Activated CD4-positive, alpha-beta T cell treated with anti-CD3 and anti-CD28 coated beads, Interleukin-2, amount 10 ng/mL, durations not matched to agents 7 days and 5 days (primary cell): ENCODE results near the gene PREX1. TPM values are rescaled to one million over a fixed set of nuclear protein-coding genes. Genes with fewer than 3 reads are reported as not detected.
"Not testable (repeated sequence)": the region's sequence is repeated elsewhere in the genome, so short reads cannot be mapped to it uniquely, and the experiment has no call there.

Experiments used
- CTCF ChIA-PET: fragments of 350-600 bp; sonication (Branson Sonifier 250); formaldehyde crosslinking; loops from one replicate; lab custom pipeline; 2021; ENCODE audit warnings: antibody characterized with exemption; lab: Charles Lee
- POLR2A ChIA-PET: fragments of 350-600 bp; sonication (Branson Sonifier 250); formaldehyde crosslinking; loops from one replicate; lab custom pipeline; 2021; ENCODE audit warnings: antibody characterized with exemption; lab: Charles Lee
- DNase-seq: peaks from one replicate; pipeline ENCODE4 v3.0.0-alpha.2; 2020
- H3K27ac Mint-ChIP-seq: one replicate; pipeline ENCODE4 v1.8.0; 2021; ENCODE audit warnings: mild to moderate bottlenecking, moderate library complexity, mixed read lengths
- H3K27me3 Mint-ChIP-seq: one replicate; pipeline ENCODE4 v1.8.0; 2021; ENCODE audit warnings: mixed read lengths
- H3K36me3 Mint-ChIP-seq: one replicate; pipeline ENCODE4 v1.8.0; 2021; ENCODE audit warnings: low read depth, mixed read lengths
- H3K4me1 Mint-ChIP-seq: one replicate; pipeline ENCODE4 v1.8.0; 2021; ENCODE audit warnings: mixed read lengths
- H3K4me3 Mint-ChIP-seq: one replicate; pipeline ENCODE4 v1.8.0; 2021; ENCODE audit warnings: mild to moderate bottlenecking, moderate library complexity, mixed read lengths
- H3K9me3 Mint-ChIP-seq: one replicate; pipeline ENCODE4 v1.8.0; 2021; ENCODE audit warnings: mixed read lengths
- total RNA-seq, 2 experiments: library from RNA; stranded (reverse); gene quantifications; one replicate each; pipeline ENCODE4 v1.2.3, GENCODE V29; 2021

The PREX1 gene
- total RNA-seq, 2 experiments from 2014 or later, result 81.0 to 86.1 TPM

- H3K27ac Mint-ChIP-seq, H3K4me3 Mint-ChIP-seq, H3K9me3 Mint-ChIP-seq, CTCF ChIA-PET, POLR2A ChIA-PET, H3K36me3 Mint-ChIP-seq, H3K4me1 Mint-ChIP-seq, H3K27me3 Mint-ChIP-seq, DNase-seq: not testable (repeated sequence)
Measured at GRCh38 chr20:48598303-48598941, 229.4 kb downstream of the PREX1 start.

DNA sequence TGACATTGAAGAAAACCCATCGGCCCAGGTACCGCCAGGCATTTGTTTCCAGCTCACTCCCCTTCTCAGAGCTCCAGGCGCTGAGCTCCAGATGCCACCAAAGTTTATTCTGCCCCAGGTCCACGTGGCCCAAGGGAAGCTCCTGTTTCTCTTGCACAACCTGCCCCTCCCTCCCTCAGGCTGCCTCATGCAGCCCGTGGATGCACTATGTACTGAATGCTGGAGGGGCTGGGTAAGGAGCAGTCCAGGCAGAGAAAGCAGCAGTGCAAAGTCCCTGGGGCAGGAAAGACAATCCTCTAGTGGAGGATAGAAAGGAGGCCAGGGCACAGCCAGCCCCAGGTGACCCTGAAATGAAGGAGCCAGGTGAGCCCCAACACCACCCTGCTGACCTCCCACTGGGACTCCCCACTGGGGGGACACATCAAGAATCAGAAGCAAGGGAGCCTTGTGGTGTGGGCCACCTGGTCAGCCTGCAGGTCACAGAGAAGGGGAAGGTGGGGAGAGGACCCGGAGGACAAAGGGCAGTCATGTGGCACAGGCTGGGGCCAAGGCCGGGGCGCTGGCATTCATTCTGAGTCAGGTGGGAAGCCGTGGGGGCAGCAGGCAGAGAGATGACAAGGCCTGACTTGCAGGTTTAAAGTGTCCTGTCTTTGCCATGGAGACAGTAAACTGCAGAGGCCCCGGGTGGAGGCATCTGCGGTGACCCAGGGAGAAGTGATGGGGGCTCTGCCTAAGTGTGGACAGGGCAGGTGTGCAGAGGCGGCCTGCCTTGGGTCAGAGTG lies 230.1 kb downstream of the PREX1 start:
- CTCF ChIA-PET, result no interaction called here
- Mint-ChIP-seq H3K27me3 (no peaks in the 10 kb centered on the region), H3K36me3 (no peaks in the 10 kb centered on the region), H3K27ac (no peak overlapping the region), H3K4me1 (no peaks in the 10 kb centered on the region), H3K4me3 (no peak overlapping the region), H3K9me3 (no peaks in the 10 kb centered on the region)
- POLR2A ChIA-PET, result no interaction called here
- DNase-seq, result no peak

- Mint-ChIP-seq H3K4me1 (no peaks in the 10 kb centered on the region), H3K4me3 (no peak overlapping the region), H3K36me3 (no peaks in the 10 kb centered on the region), H3K27me3 (no peaks in the 10 kb centered on the region), H3K27ac (no peak overlapping the region), H3K9me3 (no peaks in the 10 kb centered on the region)
- POLR2A ChIA-PET, result no interaction called here
- CTCF ChIA-PET, result interaction anchor here (1.8 kb wide), 1 partner anchor 24 kb away, joined by 5 read pairs; no protein-coding TSS in a partner anchor
- no peak for DNase-seq
Measured at GRCh38 chr20:48596334-48596898, 231.4 kb downstream of the PREX1 start.

DNA sequence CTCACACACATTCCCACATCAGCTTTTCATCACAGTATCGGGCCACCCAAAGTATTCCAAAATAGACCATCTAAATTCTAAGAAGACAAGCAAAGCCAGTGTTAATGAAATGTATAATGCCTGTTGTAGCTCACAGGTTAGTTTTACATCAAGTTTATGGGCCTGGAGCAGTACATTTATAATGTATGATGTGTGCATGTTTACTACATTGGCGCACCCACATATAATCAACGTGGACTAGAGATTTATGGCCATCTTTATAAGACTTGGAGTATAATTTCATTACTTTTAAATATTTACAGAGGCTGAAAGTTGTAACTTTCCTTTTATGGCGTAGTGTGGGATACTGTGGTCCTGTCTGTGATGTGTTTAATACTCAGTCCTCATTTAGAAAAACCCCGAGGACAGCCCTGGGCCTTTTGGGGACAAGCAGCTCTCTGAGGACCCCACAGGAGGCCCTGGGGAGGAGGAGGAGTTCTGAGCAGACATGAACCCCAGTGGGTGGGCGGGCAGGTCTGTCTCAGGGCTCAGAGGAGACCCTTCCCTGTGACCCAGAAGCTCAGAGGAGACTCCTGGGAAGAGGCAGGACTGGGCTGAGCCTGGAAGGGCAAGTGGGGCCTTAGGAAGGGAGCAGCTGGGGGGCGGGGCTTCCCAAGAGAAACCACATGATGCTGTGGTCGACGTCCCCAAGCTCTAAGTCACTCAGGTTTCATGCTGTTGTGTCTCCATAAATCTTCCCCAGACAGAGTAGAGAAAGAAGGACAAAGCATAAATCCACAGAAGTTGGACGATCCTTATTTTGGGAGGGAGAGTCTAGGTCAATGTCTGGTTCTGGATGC lies 232.1 kb downstream of the PREX1 start:
- Mint-ChIP-seq H3K27me3 (no peaks in the 10 kb centered on the region), H3K4me1 (no peaks in the 10 kb centered on the region), H3K27ac (no peak overlapping the region), H3K4me3 (no peak overlapping the region), H3K36me3 (no peaks in the 10 kb centered on the region), H3K9me3 (no peaks in the 10 kb centered on the region)
- POLR2A ChIA-PET, result no interaction called here
- no peak for DNase-seq
- CTCF ChIA-PET, result interaction anchor here (0.6 to 1.8 kb wide), 2 partner anchors 25 to 1395 kb away, joined by 4 to 5 read pairs; no protein-coding TSS in a partner anchor

- no peak overlapping the region for H3K27ac Mint-ChIP-seq
- H3K4me1 Mint-ChIP-seq, result no peaks in the 10 kb centered on the region
- H3K4me3 Mint-ChIP-seq, result no peak overlapping the region
- ChIA-PET POLR2A (no interaction called here), CTCF (interaction anchor here (1.0 to 1.8 kb wide), 2 partner anchors 26 kb away, joined by 4 to 5 read pairs; no protein-coding TSS in a partner anchor)
- H3K9me3 Mint-ChIP-seq, result no peaks in the 10 kb centered on the region
- DNase-seq, result no peak
- H3K27me3 Mint-ChIP-seq, result no peaks in the 10 kb centered on the region
- no peaks in the 10 kb centered on the region for H3K36me3 Mint-ChIP-seq
Measured at GRCh38 chr20:48594533-48594932, 233.3 kb downstream of the PREX1 start.

- H3K36me3 Mint-ChIP-seq, result no peaks in the 10 kb centered on the region
- no peak overlapping the region for H3K27ac Mint-ChIP-seq
- H3K4me1 Mint-ChIP-seq, result no peaks in the 10 kb centered on the region
- no peaks in the 10 kb centered on the region for H3K9me3 Mint-ChIP-seq
- ChIA-PET POLR2A (no interaction called here), CTCF (interaction anchor here (0.6 to 1.0 kb wide), 2 partner anchors 28 to 1244 kb away, joined by 3 read pairs; no protein-coding TSS in a partner anchor)
- no peak for DNase-seq
- peaks cover 2% of the 10 kb centered on the region for H3K27me3 Mint-ChIP-seq
- no peak overlapping the region for H3K4me3 Mint-ChIP-seq
Measured at GRCh38 chr20:48592107-48592940, 235.5 kb downstream of the PREX1 start.

- H3K36me3 Mint-ChIP-seq, result no peaks in the 10 kb centered on the region
- H3K27me3 Mint-ChIP-seq, result peaks cover 11% of the 10 kb centered on the region
- CTCF ChIA-PET, result no interaction called here
- H3K4me1 Mint-ChIP-seq, result no peaks in the 10 kb centered on the region
- POLR2A ChIA-PET, result no interaction called here
- DNase-seq, result no peak
- no peak overlapping the region for H3K4me3 Mint-ChIP-seq
- no peak overlapping the region for H3K27ac Mint-ChIP-seq
- no peaks in the 10 kb centered on the region for H3K9me3 Mint-ChIP-seq
Measured at GRCh38 chr20:48586730-48587129, 241.1 kb downstream of the PREX1 start.

GRCh38 chr20:48585061-48585870 lies 242.5 kb downstream of the PREX1 start:
- no peaks in the 10 kb centered on the region for H3K9me3 Mint-ChIP-seq
- POLR2A ChIA-PET, result no interaction called here
- no peaks in the 10 kb centered on the region for H3K36me3 Mint-ChIP-seq
- CTCF ChIA-PET, result no interaction called here
- no peaks in the 10 kb centered on the region for H3K4me1 Mint-ChIP-seq
- H3K27ac Mint-ChIP-seq, result no peak overlapping the region
- peaks cover 11% of the 10 kb centered on the region for H3K27me3 Mint-ChIP-seq
- H3K4me3 Mint-ChIP-seq, result no peak overlapping the region
- DNase-seq, result no peak

GRCh38 chr20:48584391-48585060 lies 243.3 kb downstream of the PREX1 start:
- CTCF ChIA-PET, result no interaction called here
- Mint-ChIP-seq H3K36me3 (no peaks in the 10 kb centered on the region), H3K4me1 (no peaks in the 10 kb centered on the region), H3K4me3 (no peak overlapping the region), H3K27ac (no peak overlapping the region), H3K9me3 (no peaks in the 10 kb centered on the region), H3K27me3 (peaks cover 11% of the 10 kb centered on the region)
- DNase-seq, result no peak
- POLR2A ChIA-PET, result no interaction called here

DNA sequence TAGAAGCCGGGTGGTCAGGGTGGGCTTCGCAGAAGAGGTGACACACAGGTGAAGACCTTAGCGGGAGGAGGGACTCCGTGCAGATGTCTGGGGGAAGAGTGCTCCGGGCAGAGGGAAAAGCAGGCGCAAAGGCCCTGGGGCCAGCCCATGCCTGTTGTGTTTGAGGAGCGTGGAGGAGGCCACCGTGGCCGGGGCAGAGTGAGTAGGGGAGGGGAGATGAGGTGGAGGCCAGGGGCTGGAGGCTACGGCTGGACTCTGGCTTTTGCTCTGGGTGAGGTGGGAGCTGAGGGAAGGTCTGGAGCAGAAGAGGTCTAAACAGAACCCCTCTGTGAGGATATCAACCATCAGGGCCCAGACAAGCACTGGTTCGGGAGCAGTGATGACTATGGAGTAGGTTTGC lies 244.0 kb downstream of the PREX1 start:
- no peak overlapping the region for H3K4me3 Mint-ChIP-seq
- POLR2A ChIA-PET, result no interaction called here
- CTCF ChIA-PET, result no interaction called here
- no peaks in the 10 kb centered on the region for H3K36me3 Mint-ChIP-seq
- peaks cover 11% of the 10 kb centered on the region for H3K27me3 Mint-ChIP-seq
- no peak for DNase-seq
- H3K27ac Mint-ChIP-seq, result no peak overlapping the region
- H3K4me1 Mint-ChIP-seq, result no peaks in the 10 kb centered on the region
- no peaks in the 10 kb centered on the region for H3K9me3 Mint-ChIP-seq

DNA sequence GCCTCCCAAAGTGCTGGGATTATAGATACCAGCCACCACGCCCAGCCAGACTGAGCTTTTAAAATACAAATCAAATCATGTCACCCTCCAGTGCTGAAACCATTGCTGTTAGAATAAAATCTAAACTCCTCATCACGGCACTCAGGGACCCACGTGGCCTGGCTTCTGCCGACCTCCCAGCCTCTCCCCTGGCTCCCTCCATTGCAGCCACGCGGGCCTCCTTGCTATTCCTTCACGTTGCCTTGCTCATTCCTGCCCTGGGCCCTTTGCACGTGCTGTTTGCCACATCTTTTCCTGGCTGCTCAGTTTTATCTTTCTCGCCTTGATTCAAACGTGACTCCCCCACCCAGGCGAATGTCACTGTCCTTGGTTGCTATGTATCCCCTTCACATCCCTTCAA lies 244.6 kb downstream of the PREX1 start:
- POLR2A ChIA-PET, result no interaction called here
- CTCF ChIA-PET, result no interaction called here
- Mint-ChIP-seq H3K27me3 (peaks cover 9% of the 10 kb centered on the region), H3K9me3 (no peaks in the 10 kb centered on the region), H3K4me1 (no peaks in the 10 kb centered on the region), H3K4me3 (no peak overlapping the region), H3K36me3 (no peaks in the 10 kb centered on the region), H3K27ac (no peak overlapping the region)
- no peak for DNase-seq
